Measurements from ENCODE around the gene CREB5. TPM values are rescaled to one million over a fixed set of nuclear protein-coding genes. Genes with fewer than 3 reads are reported as not detected.
A peak's percentile ranks its signal among the peaks of the same experiment; 100 is the strongest.

The CREB5 gene
- total and polyA plus RNA-seq, 2 of the 13 experiments (the other 11 are each of a cell fraction or from before 2014, with no cell fraction given), result 0.38 to 0.71 TPM

DNA sequence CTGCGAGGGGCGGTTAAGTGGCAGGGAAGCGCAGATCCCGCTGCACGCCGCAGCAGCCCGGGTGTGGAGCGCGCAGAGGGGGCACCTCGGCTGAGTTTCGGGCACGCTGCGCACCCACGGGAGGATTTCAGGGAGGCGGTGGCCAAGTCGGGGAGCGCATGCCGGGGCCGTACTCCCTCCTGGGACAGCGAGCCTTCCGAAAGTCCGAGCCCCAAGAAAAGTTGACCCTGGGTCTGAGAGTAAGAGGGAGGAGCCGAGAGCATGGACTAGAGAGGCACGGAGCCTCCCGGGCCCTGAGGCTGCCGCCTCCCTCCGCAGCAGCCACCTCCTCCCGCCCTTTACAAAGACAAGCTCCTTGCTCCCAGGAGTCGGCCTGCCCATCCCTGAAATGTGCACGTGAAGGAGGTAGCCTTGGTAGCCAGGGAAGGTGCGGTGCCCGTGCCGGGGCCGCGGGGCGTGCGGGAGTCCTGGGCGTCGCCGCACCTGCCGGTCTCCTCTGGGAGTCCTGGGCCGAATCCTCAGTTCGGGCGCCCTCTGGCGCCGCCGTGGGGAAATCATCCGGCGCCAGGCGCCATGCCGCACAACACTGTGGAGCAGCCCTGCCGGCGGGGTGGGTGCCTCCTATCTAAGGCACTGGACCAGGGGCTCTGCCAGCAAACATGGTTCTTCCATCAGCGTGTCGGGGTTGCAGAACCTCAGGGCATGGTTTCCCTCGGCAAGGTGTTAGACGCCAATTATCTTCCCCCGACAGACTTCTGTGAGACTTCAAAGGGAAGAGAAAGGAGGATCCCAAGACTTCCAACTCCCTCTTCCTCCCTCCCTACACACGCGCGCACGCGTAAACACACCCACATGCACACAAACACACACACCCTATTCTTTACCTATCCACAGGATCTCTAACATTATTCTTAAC lies 441.8 kb downstream of the CREB5 start (continued):
- TF ChIP-seq, protein P1, sequence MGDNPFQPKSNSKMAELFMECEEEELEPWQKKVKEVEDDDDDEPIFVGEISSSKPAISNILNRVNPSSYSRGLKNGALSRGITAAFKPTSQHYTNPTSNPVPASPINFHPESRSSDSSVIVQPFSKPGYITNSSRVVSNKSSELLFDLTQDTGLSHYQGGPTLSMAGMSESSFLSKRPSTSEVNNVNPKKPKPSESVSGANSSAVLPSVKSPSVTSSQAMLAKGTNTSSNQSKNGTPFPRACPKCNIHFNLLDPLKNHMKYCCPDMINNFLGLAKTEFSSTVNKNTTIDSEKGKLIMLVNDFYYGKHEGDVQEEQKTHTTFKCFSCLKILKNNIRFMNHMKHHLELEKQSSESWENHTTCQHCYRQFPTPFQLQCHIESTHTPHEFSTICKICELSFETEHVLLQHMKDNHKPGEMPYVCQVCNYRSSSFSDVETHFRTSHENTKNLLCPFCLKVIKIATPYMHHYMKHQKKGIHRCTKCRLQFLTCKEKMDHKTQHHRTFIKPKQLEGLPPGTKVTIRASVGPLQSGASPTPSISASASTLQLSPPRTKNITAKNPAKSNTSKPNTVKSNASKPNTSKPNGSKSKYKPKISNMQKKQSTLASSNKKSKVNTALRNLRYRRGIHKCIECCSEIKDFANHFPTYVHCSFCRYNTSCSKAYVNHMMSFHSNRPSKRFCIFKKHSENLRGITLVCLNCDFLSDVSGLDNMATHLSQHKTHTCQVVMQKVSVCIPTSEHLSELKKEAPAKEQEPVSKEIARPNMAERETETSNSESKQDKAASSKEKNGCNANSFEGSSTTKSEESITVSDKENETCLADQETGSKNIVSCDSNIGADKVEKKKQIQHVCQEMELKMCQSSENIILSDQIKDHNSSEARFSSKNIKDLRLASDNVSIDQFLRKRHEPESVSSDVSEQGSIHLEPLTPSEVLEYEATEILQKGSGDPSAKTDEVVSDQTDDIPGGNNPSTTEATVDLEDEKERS (CRISPR knock-in tag; IDR thresholded peaks at IDR 0.05), result peak; percentile 62; the same call in 1 of the 2 replicates
- TF ChIP-seq MXI1 (IDR thresholded peaks at IDR 0.05; ENCODE audit: borderline replicate concordance, low read depth, low read length), result no peak
- 0 out of 2 replicates have a peak, but pooled peaks have one; percentile 26 for TF ChIP-seq MIXL1 (CRISPR knock-in tag; IDR thresholded peaks at IDR 0.05)
- TF ChIP-seq ZNF776 (CRISPR knock-in tag; IDR thresholded peaks at IDR 0.05), result peak; percentile 53; the same call in 1 of the 2 replicates
- TF ChIP-seq, protein P2, sequence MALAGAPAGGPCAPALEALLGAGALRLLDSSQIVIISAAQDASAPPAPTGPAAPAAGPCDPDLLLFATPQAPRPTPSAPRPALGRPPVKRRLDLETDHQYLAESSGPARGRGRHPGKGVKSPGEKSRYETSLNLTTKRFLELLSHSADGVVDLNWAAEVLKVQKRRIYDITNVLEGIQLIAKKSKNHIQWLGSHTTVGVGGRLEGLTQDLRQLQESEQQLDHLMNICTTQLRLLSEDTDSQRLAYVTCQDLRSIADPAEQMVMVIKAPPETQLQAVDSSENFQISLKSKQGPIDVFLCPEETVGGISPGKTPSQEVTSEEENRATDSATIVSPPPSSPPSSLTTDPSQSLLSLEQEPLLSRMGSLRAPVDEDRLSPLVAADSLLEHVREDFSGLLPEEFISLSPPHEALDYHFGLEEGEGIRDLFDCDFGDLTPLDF (CRISPR knock-in tag; IDR thresholded peaks at IDR 0.05), result no peak
- peak; percentile 44 for TF ChIP-seq ZNF781 (CRISPR knock-in tag; IDR thresholded peaks at IDR 0.05; ENCODE audit: borderline replicate concordance, not compliant biosample characterization)
- no peak for TF ChIP-seq U2AF1 (optimal IDR thresholded peaks at IDR 0.05; ENCODE audit: low read depth, low read length)
- TF ChIP-seq MED13 (CRISPR knock-in tag; IDR thresholded peaks at IDR 0.05), result 0 out of 2 replicates have a peak, but pooled peaks have one; percentile 45
- TF ChIP-seq ZFP1 (CRISPR knock-in tag; IDR thresholded peaks at IDR 0.05), result no peak
- 0 out of 2 replicates have a peak, but pooled peaks have one; percentile 22 for TF ChIP-seq DMAP1 (CRISPR knock-in tag; IDR thresholded peaks at IDR 0.05)
- no peak for TF ChIP-seq CREB1 (IDR thresholded peaks at IDR 0.05)
- no peak for TF ChIP-seq CREB1 (CRISPR knock-in tag; IDR thresholded peaks at IDR 0.05)
- peak; percentile 70; the same call in 1 of the 2 replicates for TF ChIP-seq KLF12 (CRISPR knock-in tag; IDR thresholded peaks at IDR 0.05; ENCODE audit: borderline replicate concordance)
- TF ChIP-seq SATB2 (CRISPR knock-in tag; IDR thresholded peaks at IDR 0.05), result no peak
- no peak for TF ChIP-seq PRPF4 (IDR thresholded peaks at IDR 0.05; ENCODE audit: low read depth, low read length, poor library complexity, severe bottlenecking)
- no peak for TF ChIP-seq FOXK2 (IDR thresholded peaks at IDR 0.05)
- TF ChIP-seq ZNF558 (CRISPR knock-in tag; IDR thresholded peaks at IDR 0.05; ENCODE audit: borderline replicate concordance), result 0 out of 2 replicates have a peak, but pooled peaks have one; percentile 47
- TF ChIP-seq, protein P3, sequence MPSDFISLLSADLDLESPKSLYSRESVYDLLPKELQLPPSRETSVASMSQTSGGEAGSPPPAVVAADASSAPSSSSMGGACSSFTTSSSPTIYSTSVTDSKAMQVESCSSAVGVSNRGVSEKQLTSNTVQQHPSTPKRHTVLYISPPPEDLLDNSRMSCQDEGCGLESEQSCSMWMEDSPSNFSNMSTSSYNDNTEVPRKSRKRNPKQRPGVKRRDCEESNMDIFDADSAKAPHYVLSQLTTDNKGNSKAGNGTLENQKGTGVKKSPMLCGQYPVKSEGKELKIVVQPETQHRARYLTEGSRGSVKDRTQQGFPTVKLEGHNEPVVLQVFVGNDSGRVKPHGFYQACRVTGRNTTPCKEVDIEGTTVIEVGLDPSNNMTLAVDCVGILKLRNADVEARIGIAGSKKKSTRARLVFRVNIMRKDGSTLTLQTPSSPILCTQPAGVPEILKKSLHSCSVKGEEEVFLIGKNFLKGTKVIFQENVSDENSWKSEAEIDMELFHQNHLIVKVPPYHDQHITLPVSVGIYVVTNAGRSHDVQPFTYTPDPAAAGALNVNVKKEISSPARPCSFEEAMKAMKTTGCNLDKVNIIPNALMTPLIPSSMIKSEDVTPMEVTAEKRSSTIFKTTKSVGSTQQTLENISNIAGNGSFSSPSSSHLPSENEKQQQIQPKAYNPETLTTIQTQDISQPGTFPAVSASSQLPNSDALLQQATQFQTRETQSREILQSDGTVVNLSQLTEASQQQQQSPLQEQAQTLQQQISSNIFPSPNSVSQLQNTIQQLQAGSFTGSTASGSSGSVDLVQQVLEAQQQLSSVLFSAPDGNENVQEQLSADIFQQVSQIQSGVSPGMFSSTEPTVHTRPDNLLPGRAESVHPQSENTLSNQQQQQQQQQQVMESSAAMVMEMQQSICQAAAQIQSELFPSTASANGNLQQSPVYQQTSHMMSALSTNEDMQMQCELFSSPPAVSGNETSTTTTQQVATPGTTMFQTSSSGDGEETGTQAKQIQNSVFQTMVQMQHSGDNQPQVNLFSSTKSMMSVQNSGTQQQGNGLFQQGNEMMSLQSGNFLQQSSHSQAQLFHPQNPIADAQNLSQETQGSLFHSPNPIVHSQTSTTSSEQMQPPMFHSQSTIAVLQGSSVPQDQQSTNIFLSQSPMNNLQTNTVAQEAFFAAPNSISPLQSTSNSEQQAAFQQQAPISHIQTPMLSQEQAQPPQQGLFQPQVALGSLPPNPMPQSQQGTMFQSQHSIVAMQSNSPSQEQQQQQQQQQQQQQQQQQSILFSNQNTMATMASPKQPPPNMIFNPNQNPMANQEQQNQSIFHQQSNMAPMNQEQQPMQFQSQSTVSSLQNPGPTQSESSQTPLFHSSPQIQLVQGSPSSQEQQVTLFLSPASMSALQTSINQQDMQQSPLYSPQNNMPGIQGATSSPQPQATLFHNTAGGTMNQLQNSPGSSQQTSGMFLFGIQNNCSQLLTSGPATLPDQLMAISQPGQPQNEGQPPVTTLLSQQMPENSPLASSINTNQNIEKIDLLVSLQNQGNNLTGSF (CRISPR knock-in tag; IDR thresholded peaks at IDR 0.05), result no peak
